PC-3 (cell line): ENCODE data around the gene OSBPL1A.

Source experiments
- EZH2 ChIP-seq: fragments of 300-600 bp; sonication (generic); IDR thresholded peaks from one replicate; pipeline ENCODE4 v1.6.1; 2017; ENCODE audit warnings: antibody characterized with exemption, mild to moderate bottlenecking, low read length; ENCODE audit not compliant: unreplicated experiment
- EZH2phosphoT487 ChIP-seq: fragments of 300-600 bp; sonication (generic); IDR thresholded peaks from 2 replicates; pipeline ENCODE4 v1.6.1; 2018; ENCODE audit warnings: mild to moderate bottlenecking, antibody characterized with exemption, low read length, borderline replicate concordance
- TF ChIP-seq, protein P1 (sequence below): fragments of 300-600 bp; sonication (generic); conservative IDR thresholded peaks from 2 replicates; pipeline ENCODE4 v1.5.1; 2017; ENCODE audit warnings: antibody characterized with exemption, low read depth, mild to moderate bottlenecking, low read length

DNA sequence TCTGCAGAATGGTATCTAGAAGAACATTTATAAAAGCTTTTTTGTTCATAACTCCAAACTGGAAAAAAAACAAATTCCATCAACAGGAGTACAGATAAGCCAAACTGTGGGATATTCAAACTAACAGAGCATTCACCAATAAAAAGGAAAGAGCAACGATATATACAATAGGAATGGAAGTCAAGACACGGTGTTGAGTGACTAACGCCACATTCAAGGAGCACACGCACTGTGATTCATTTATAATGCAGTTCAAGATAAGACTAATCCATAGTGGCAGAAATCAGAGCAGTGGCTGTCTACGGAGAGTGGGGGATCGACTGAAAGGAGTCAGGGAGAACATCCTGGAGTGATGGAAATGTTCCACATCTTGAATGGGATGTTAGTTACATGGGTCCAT is 188.1 kb downstream of the OSBPL1A start:
- no peak for TF ChIP-seq EZH2
- TF ChIP-seq, protein P1, sequence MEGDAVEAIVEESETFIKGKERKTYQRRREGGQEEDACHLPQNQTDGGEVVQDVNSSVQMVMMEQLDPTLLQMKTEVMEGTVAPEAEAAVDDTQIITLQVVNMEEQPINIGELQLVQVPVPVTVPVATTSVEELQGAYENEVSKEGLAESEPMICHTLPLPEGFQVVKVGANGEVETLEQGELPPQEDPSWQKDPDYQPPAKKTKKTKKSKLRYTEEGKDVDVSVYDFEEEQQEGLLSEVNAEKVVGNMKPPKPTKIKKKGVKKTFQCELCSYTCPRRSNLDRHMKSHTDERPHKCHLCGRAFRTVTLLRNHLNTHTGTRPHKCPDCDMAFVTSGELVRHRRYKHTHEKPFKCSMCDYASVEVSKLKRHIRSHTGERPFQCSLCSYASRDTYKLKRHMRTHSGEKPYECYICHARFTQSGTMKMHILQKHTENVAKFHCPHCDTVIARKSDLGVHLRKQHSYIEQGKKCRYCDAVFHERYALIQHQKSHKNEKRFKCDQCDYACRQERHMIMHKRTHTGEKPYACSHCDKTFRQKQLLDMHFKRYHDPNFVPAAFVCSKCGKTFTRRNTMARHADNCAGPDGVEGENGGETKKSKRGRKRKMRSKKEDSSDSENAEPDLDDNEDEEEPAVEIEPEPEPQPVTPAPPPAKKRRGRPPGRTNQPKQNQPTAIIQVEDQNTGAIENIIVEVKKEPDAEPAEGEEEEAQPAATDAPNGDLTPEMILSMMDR, result no peak
- TF ChIP-seq EZH2phosphoT487, result no peak
